Measurements from ENCODE around the gene GMPR2.
A peak's percentile ranks its signal among the peaks of the same experiment; 100 is the strongest.
"Not testable (repeated sequence)": the region's sequence is repeated elsewhere in the genome, so short reads cannot be mapped to it uniquely, and the experiment has no call there.

GMPR2 gene

GRCh38 chr14:24203249-24203886, 29.4 kb upstream of the GMPR2 start:
- DNase-seq, result not testable (repeated sequence)

- no peak for DNase-seq
These were observed 28.3 kb upstream of the GMPR2 start for GRCh38 chr14:24204163-24205146.

DNA sequence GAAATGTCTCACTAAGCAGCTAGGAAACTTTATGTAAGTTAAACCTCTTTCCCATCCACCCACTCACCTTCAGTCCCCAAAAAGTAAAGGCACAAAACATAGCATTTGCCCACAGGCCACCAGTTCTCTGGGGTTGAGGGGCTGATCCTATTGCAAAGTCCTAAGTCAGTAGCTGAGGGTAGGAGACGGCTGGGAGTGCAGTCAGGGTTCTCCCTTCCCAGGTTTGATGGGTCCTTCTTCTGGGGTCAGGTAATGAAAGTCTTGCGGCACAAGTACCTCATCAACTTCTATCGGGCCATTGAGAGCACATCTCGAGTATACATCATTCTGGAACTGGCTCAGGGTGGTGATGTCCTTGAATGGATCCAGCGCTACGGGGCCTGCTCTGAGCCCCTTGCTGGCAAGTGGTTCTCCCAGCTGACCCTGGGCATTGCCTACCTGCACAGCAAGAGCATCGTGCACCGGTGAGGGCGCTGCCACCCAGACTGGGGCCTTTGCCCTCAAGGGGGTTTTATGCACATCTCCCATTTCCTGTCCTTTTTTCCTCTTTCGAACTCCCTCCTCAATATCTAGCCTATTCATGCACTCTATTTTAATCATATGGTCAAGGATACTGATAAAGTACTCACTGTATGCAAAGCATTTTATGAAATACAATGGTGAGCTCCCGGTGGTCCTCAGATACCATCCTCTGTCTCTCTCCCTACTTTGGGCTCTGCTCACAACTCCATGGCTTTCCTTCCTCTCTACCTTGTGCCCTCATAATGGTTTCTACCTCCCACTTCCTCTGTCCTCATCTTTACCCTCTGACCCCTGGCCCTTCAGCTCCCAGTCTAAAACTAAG, 26.2 kb upstream of the GMPR2 start:
- DNase-seq, result no peak

DNA sequence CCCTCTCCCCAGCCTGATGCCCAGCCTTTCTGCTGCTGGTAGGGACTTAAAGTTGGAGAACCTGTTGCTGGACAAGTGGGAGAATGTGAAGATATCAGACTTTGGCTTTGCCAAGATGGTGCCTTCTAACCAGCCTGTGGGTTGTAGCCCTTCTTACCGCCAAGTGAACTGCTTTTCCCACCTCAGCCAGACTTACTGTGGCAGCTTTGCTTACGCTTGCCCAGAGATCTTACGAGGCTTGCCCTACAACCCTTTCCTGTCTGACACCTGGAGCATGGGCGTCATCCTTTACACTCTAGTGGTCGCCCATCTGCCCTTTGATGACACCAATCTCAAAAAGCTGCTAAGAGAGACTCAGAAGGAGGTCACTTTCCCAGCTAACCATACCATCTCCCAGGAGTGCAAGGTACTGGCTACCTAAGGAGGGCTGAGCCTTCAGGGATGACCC, 25.6 kb upstream of the GMPR2 start:
- no peak for DNase-seq

DNA sequence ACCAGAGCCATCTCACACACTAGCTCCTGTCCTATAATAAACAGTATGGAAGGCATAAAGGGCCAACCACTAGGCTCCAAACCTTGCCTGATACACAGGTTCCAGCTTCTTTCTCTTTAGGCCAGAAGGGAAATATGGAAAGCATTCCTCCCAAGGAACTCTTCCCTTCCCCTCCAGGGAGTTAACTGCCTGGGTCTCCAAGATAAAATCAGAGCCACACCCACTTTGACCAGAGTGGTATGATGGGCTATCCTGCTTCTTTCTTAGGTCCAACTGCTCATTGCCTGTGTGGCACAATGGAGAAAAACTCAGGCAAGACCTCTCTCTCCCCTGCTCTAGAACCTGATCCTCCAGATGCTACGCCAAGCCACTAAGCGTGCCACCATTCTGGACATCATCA, 25.1 kb upstream of the GMPR2 start:
- DNase-seq, result no peak

DNA sequence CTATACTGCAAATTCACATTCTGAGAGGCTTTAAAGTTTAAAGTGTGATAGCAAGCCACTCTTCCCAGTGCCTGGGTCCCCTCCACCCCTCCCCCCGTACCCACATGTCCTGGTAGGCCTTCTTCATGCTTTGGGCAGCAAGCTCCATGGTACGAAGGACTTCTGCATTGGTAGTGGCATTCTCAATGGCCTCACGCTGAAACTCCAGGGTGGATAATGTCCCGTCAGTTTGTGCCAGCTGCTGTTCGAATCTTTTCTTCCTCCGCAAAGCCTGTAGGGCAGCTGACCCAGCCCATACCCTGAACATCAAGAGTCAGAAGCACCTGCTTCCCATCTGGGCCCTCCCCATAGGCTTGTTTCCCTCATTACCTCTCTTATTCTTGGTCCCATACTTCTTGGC, 21.4 kb upstream of the GMPR2 start:
- DNase-seq, result no peak

- DNase-seq, result peak; percentile 93 to 96
These were observed 19.5 kb upstream of the GMPR2 start, which contains the start of gene CHMP4A for GRCh38 chr14:24212924-24213865. CHMP4A (minus strand) TSS chr14:24213488; CDS start chr14:24213439, 49 bp downstream.

- DNase-seq, result no peak
These were observed 18.7 kb upstream of the GMPR2 start for GRCh38 chr14:24213866-24214662.

GRCh38 chr14:24215495-24216344, 17.0 kb upstream of the GMPR2 start, which contains the start of gene MDP1:
MDP1 (minus strand) TSS chr14:24216066; CDS start chr14:24215955, 111 bp downstream.
- DNase-seq, result peak; percentile 76 to 89

GRCh38 chr14:24216345-24216699, 16.4 kb upstream of the GMPR2 start:
- no peak for DNase-seq

DNA sequence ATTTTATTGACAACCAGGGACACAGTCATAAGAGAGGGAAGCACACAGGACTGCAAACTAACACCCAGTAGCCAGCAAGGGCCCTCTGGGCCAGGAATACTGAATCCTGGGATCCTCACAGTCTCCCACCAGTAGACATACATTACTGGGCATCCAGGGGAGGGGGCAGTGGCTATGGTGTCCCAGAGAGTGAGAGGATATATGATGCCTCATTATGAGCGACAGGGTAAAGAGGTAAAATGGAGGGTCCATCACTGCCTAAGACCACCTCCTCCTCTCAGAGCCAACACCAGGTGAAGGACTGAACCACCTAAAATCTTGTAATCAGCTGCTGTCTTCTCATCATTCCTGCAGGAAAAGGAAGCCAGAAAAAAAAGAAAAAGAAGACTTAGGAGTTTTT, 15.9 kb upstream of the GMPR2 start:
- not testable (repeated sequence) for DNase-seq

DNA sequence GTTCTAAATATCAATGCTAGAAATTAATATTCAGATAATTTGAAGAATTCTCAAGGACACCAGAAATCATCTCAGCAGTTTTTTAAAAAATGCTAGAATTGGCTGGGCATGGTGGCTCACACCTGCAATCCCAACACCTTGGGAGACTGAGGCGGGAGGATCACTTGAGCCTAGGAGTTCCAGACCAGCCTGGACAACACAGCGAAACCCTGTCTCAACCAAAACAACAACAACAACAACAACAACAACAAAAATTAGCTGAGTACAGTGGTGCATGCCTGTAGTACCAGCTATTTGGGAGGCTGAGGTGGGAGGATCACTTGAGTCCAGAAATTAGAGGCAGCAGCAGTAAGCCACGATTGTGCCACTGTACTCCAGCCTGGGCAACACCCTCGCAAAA, 13.6 kb upstream of the GMPR2 start:
- DNase-seq, result no peak

GRCh38 chr14:24219521-24219920, 13.2 kb upstream of the GMPR2 start:
- DNase-seq, result no peak

- not testable (repeated sequence) for DNase-seq
These were observed 9.7 kb upstream of the GMPR2 start for GRCh38 chr14:24222987-24223386.

GRCh38 chr14:24224618-24225071, 8.1 kb upstream of the GMPR2 start:
- no peak for DNase-seq

GRCh38 chr14:24226473-24226872, 6.3 kb upstream of the GMPR2 start:
- DNase-seq, result no peak

- DNase-seq, result no peak
These were observed 3.8 kb upstream of the GMPR2 start for GRCh38 chr14:24228902-24229301.

GRCh38 chr14:24231263-24232120, 1.2 kb upstream of the GMPR2 start:
- DNase-seq, result no peak

Measured in NCI-H2081 (cell line).